Measurements from ENCODE around the gene TOLLIP.

DNA sequence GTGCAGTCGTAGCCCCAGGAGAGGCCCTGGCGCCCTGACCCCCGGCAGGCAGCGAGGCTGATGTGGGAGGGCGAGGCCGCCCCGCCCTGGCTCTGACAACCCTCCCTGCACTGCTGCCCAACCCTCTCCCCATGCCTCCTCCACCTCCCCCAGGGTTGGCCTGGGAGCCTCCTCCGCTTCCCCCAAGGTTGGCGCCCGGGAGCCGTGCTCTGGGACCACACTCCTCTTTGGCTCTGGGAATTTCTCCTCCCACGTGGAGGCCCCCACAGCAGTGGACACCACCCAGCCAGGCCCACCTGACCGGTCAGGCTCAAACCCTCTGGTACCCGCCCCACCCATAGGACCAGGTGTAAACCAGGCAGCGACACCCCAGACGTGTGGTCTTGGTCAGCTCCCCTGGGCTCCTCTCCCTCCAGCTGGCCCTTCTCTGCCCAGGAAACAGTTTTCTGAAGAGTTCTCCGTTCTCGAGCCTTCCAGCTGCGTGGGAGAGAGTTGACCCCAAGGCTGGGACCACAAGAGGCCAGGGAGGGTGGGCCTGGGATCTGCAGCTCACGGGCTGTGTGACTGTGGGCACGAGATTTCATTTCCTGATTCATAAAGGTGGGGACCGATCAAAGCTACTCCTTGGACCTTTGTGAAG, 40.8 kb upstream of the TOLLIP start:
- TF ChIP-seq, protein P1, sequence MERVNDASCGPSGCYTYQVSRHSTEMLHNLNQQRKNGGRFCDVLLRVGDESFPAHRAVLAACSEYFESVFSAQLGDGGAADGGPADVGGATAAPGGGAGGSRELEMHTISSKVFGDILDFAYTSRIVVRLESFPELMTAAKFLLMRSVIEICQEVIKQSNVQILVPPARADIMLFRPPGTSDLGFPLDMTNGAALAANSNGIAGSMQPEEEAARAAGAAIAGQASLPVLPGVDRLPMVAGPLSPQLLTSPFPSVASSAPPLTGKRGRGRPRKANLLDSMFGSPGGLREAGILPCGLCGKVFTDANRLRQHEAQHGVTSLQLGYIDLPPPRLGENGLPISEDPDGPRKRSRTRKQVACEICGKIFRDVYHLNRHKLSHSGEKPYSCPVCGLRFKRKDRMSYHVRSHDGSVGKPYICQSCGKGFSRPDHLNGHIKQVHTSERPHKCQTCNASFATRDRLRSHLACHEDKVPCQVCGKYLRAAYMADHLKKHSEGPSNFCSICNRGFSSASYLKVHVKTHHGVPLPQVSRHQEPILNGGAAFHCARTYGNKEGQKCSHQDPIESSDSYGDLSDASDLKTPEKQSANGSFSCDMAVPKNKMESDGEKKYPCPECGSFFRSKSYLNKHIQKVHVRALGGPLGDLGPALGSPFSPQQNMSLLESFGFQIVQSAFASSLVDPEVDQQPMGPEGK (tag by site-specific recombination; IDR thresholded peaks at IDR 0.05) = no peak
- TF ChIP-seq, protein P2, sequence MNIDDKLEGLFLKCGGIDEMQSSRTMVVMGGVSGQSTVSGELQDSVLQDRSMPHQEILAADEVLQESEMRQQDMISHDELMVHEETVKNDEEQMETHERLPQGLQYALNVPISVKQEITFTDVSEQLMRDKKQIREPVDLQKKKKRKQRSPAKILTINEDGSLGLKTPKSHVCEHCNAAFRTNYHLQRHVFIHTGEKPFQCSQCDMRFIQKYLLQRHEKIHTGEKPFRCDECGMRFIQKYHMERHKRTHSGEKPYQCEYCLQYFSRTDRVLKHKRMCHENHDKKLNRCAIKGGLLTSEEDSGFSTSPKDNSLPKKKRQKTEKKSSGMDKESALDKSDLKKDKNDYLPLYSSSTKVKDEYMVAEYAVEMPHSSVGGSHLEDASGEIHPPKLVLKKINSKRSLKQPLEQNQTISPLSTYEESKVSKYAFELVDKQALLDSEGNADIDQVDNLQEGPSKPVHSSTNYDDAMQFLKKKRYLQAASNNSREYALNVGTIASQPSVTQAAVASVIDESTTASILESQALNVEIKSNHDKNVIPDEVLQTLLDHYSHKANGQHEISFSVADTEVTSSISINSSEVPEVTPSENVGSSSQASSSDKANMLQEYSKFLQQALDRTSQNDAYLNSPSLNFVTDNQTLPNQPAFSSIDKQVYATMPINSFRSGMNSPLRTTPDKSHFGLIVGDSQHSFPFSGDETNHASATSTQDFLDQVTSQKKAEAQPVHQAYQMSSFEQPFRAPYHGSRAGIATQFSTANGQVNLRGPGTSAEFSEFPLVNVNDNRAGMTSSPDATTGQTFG (tag by site-specific recombination; IDR thresholded peaks at IDR 0.05; ENCODE audit: borderline replicate concordance) = no peak
- TF ChIP-seq WT1 (tag by site-specific recombination; IDR thresholded peaks at IDR 0.05) = no peak
- TF ChIP-seq, protein P3, sequence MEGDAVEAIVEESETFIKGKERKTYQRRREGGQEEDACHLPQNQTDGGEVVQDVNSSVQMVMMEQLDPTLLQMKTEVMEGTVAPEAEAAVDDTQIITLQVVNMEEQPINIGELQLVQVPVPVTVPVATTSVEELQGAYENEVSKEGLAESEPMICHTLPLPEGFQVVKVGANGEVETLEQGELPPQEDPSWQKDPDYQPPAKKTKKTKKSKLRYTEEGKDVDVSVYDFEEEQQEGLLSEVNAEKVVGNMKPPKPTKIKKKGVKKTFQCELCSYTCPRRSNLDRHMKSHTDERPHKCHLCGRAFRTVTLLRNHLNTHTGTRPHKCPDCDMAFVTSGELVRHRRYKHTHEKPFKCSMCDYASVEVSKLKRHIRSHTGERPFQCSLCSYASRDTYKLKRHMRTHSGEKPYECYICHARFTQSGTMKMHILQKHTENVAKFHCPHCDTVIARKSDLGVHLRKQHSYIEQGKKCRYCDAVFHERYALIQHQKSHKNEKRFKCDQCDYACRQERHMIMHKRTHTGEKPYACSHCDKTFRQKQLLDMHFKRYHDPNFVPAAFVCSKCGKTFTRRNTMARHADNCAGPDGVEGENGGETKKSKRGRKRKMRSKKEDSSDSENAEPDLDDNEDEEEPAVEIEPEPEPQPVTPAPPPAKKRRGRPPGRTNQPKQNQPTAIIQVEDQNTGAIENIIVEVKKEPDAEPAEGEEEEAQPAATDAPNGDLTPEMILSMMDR (tag by site-specific recombination; IDR thresholded peaks at IDR 0.05) = no peak
- TF ChIP-seq ZFP3 (tag by site-specific recombination; IDR thresholded peaks at IDR 0.05; ENCODE audit: low read depth) = no peak
- no peak for TF ChIP-seq ZNF292 (tag by site-specific recombination; IDR thresholded peaks at IDR 0.05; ENCODE audit: borderline replicate concordance, low read depth)
- no peak for TF ChIP-seq ZNF510 (tag by site-specific recombination; IDR thresholded peaks at IDR 0.05; ENCODE audit: insufficient replicate concordance)
- TF ChIP-seq ZNF830 (tag by site-specific recombination; IDR thresholded peaks at IDR 0.05; ENCODE audit: low read depth) = no peak

All from HEK293 (cell line).